SK-N-SH (cell line): Measurements from ENCODE around the gene CHD5.

Experiments
- CHD2 ChIP-seq: fragments of 150-350 bp; IDR thresholded peaks from 2 replicates; pipeline ENCODE4 v1.6.1; 2018; ENCODE audit warnings: low read length; ENCODE audit not compliant: partially characterized antibody
- CTCF ChIP-seq: fragments of 200-600 bp; sonication (generic); IDR thresholded peaks from 2 replicates; pipeline ENCODE4 v1.6.1; 2017; ENCODE audit warnings: antibody characterized with exemption, mild to moderate bottlenecking, moderate library complexity
- EZH2phosphoT487 ChIP-seq: fragments of 200-600 bp; sonication (generic); IDR thresholded peaks from 2 replicates; pipeline ENCODE4 v1.6.1; 2017; ENCODE audit warnings: low read depth, mixed run types, mild to moderate bottlenecking, antibody characterized with exemption, moderate library complexity, borderline replicate concordance
- FOXM1 ChIP-seq: IDR thresholded peaks from 2 replicates; pipeline ENCODE4 v1.4.0; 2012; ENCODE audit warnings: low read depth, mild to moderate bottlenecking
- JUND ChIP-seq: IDR thresholded peaks from 2 replicates; pipeline ENCODE4 v1.4.0; 2012
- REST ChIP-seq: IDR thresholded peaks from 2 replicates; pipeline ENCODE4 v1.6.1; 2012; ENCODE audit warnings: mild to moderate bottlenecking, low read depth, low read length, moderate library complexity
- RFX5 ChIP-seq: IDR thresholded peaks from 2 replicates; pipeline ENCODE4 v1.6.1; 2012; ENCODE audit warnings: mild to moderate bottlenecking, improper control_type of control experiment, low read length
- TCF12 ChIP-seq: IDR thresholded peaks from 2 replicates; pipeline ENCODE4 v1.4.0; 2012
- TEAD4 ChIP-seq: IDR thresholded peaks from 2 replicates; pipeline ENCODE4 v1.4.0; 2012; ENCODE audit warnings: mild to moderate bottlenecking, borderline replicate concordance; ENCODE audit not compliant: insufficient read depth
- USF1 ChIP-seq: IDR thresholded peaks from 2 replicates; pipeline ENCODE4 v1.4.0; 2012; ENCODE audit warnings: low read depth, borderline replicate concordance
- USF2 ChIP-seq: fragments of 150-350 bp; IDR thresholded peaks from 2 replicates; pipeline ENCODE4 v1.6.1; 2017; ENCODE audit warnings: antibody characterized with exemption, low read length, low read depth, borderline replicate concordance
- ZBTB33 ChIP-seq: IDR thresholded peaks from 2 replicates; pipeline ENCODE4 v1.4.0; 2012; ENCODE audit warnings: low read depth, borderline replicate concordance

GRCh38 chr1:6140413-6140812, 39.7 kb downstream of the CHD5 start:
- TF ChIP-seq USF2 (no peak), REST (no peak), JUND (no peak), RFX5 (no peak), CTCF (no peak), TEAD4 (no peak), FOXM1 (no peak), CHD2 (no peak), USF1 (no peak), TCF12 (no peak), EZH2phosphoT487 (no peak), ZBTB33 (no peak)
